ENCODE measurements around the gene UBXN11. TPM values are rescaled to one million over a fixed set of nuclear protein-coding genes. Genes with fewer than 3 reads are reported as not detected.
A peak's percentile ranks its signal among the peaks of the same experiment; 100 is the strongest.

UBXN11 gene
- total and polyA plus RNA-seq, 9 donors = 4.2 to 13.9 (median 10.2) TPM

GRCh38 chr1:26275580-26276431 is 30.6 kb downstream of the UBXN11 start:
- H3K36me3 ChIP-seq (ENCODE audit: control insufficient read depth, insufficient read depth, low read length) = peaks cover 46% of the 10 kb centered on the region
- H3K27me3 ChIP-seq (ENCODE audit: control insufficient read depth, insufficient read depth, low read length) = no peaks in the 10 kb centered on the region
- WGBS (ENCODE audit: insufficient coverage) = no CpG with 5 or more reads among the region's 3 CpGs
- DNase-seq = peak; percentile 93
- no peaks in the 10 kb centered on the region for H3K9me3 ChIP-seq (replicated peaks; ENCODE audit: control insufficient read depth, low read depth, low read length)
- H3K4me1 ChIP-seq (ENCODE audit: control insufficient read depth, insufficient read depth, low read length) = peaks cover 38% of the 10 kb centered on the region
- H3K4me3 ChIP-seq (ENCODE audit: low read length) = no peak overlapping the region
- H3K27ac ChIP-seq (ENCODE audit: low read length) = peak overlapping the region; percentile 72

- no peak overlapping the region for H3K4me3 ChIP-seq (ENCODE audit: low read length)
- H3K36me3 ChIP-seq (ENCODE audit: control insufficient read depth, insufficient read depth, low read length) = peaks cover 53% of the 10 kb centered on the region
- 43% methylated on average over 2 of the region's 11 CpGs for WGBS (ENCODE audit: insufficient coverage)
- no peaks in the 10 kb centered on the region for H3K9me3 ChIP-seq (replicated peaks; ENCODE audit: control insufficient read depth, low read depth, low read length)
- peaks cover 33% of the 10 kb centered on the region for H3K4me1 ChIP-seq (ENCODE audit: control insufficient read depth, insufficient read depth, low read length)
- no peak overlapping the region for H3K27ac ChIP-seq (ENCODE audit: low read length)
- H3K27me3 ChIP-seq (ENCODE audit: control insufficient read depth, insufficient read depth, low read length) = no peaks in the 10 kb centered on the region
- DNase-seq = no peak
These were observed 31.5 kb downstream of the UBXN11 start for GRCh38 chr1:26274801-26275425.

- Histone ChIP-seq H3K27ac (ENCODE audit: low read length) (no peak overlapping the region), H3K27me3 (ENCODE audit: control insufficient read depth, insufficient read depth, low read length) (no peaks in the 10 kb centered on the region), H3K4me1 (ENCODE audit: control insufficient read depth, insufficient read depth, low read length) (no peaks in the 10 kb centered on the region), H3K36me3 (ENCODE audit: control insufficient read depth, insufficient read depth, low read length) (peaks cover 57% of the 10 kb centered on the region), H3K9me3 (replicated peaks; ENCODE audit: control insufficient read depth, low read depth, low read length) (peaks cover 4% of the 10 kb centered on the region), H3K4me3 (ENCODE audit: low read length) (no peak overlapping the region)
- DNase-seq = no peak
- WGBS (ENCODE audit: insufficient coverage) = 100% methylated on average over 1 of the region's 4 CpGs
These were observed 37.3 kb downstream of the UBXN11 start for GRCh38 chr1:26269198-26269550.

GRCh38 chr1:26268290-26269197 is 37.9 kb downstream of the UBXN11 start:
- Histone ChIP-seq H3K9me3 (replicated peaks; ENCODE audit: control insufficient read depth, low read depth, low read length) (peaks cover 4% of the 10 kb centered on the region), H3K27me3 (ENCODE audit: control insufficient read depth, insufficient read depth, low read length) (no peaks in the 10 kb centered on the region), H3K4me3 (ENCODE audit: low read length) (no peak overlapping the region), H3K4me1 (ENCODE audit: control insufficient read depth, insufficient read depth, low read length) (no peaks in the 10 kb centered on the region), H3K36me3 (ENCODE audit: control insufficient read depth, insufficient read depth, low read length) (peaks cover 57% of the 10 kb centered on the region), H3K27ac (ENCODE audit: low read length) (no peak overlapping the region)
- no peak for DNase-seq
- WGBS (ENCODE audit: insufficient coverage) = 94% methylated on average over 9 of the region's 9 CpGs

- Histone ChIP-seq H3K4me3 (ENCODE audit: low read length) (no peak overlapping the region), H3K4me1 (ENCODE audit: control insufficient read depth, insufficient read depth, low read length) (no peaks in the 10 kb centered on the region), H3K27ac (ENCODE audit: low read length) (no peak overlapping the region), H3K27me3 (ENCODE audit: control insufficient read depth, insufficient read depth, low read length) (no peaks in the 10 kb centered on the region), H3K36me3 (ENCODE audit: control insufficient read depth, insufficient read depth, low read length) (peaks cover 41% of the 10 kb centered on the region), H3K9me3 (replicated peaks; ENCODE audit: control insufficient read depth, low read depth, low read length) (peaks cover 4% of the 10 kb centered on the region)
- DNase-seq = no peak
- WGBS (ENCODE audit: insufficient coverage) = no CpG with 5 or more reads among the region's 1 CpG
These were observed 41.0 kb downstream of the UBXN11 start for GRCh38 chr1:26265405-26265804.

GRCh38 chr1:26263212-26263611 is 43.2 kb downstream of the UBXN11 start:
- Histone ChIP-seq H3K27me3 (ENCODE audit: control insufficient read depth, insufficient read depth, low read length) (no peaks in the 10 kb centered on the region), H3K4me3 (ENCODE audit: low read length) (no peak overlapping the region), H3K36me3 (ENCODE audit: control insufficient read depth, insufficient read depth, low read length) (peaks cover 40% of the 10 kb centered on the region), H3K9me3 (replicated peaks; ENCODE audit: control insufficient read depth, low read depth, low read length) (no peaks in the 10 kb centered on the region), H3K27ac (ENCODE audit: low read length) (no peak overlapping the region), H3K4me1 (ENCODE audit: control insufficient read depth, insufficient read depth, low read length) (no peaks in the 10 kb centered on the region)
- DNase-seq = no peak
- 100% methylated on average over 5 of the region's 5 CpGs for WGBS (ENCODE audit: insufficient coverage)

- H3K4me1 ChIP-seq (ENCODE audit: control insufficient read depth, insufficient read depth, low read length) = no peaks in the 10 kb centered on the region
- H3K9me3 ChIP-seq (replicated peaks; ENCODE audit: control insufficient read depth, low read depth, low read length) = no peaks in the 10 kb centered on the region
- peaks cover 51% of the 10 kb centered on the region for H3K36me3 ChIP-seq (ENCODE audit: control insufficient read depth, insufficient read depth, low read length)
- no peaks in the 10 kb centered on the region for H3K27me3 ChIP-seq (ENCODE audit: control insufficient read depth, insufficient read depth, low read length)
- DNase-seq = peak; percentile 36
- WGBS (ENCODE audit: insufficient coverage) = 89% methylated on average over 5 of the region's 5 CpGs
- H3K4me3 ChIP-seq (ENCODE audit: low read length) = no peak overlapping the region
- no peak overlapping the region for H3K27ac ChIP-seq (ENCODE audit: low read length)
These were observed 46.9 kb downstream of the UBXN11 start for GRCh38 chr1:26259578-26259977.

GRCh38 chr1:26259005-26259404 is 47.4 kb downstream of the UBXN11 start:
- WGBS (ENCODE audit: insufficient coverage) = 100% methylated on average over 1 of the region's 2 CpGs
- Histone ChIP-seq H3K36me3 (ENCODE audit: control insufficient read depth, insufficient read depth, low read length) (peaks cover 50% of the 10 kb centered on the region), H3K27me3 (ENCODE audit: control insufficient read depth, insufficient read depth, low read length) (no peaks in the 10 kb centered on the region), H3K4me1 (ENCODE audit: control insufficient read depth, insufficient read depth, low read length) (no peaks in the 10 kb centered on the region), H3K4me3 (ENCODE audit: low read length) (no peak overlapping the region), H3K9me3 (replicated peaks; ENCODE audit: control insufficient read depth, low read depth, low read length) (no peaks in the 10 kb centered on the region), H3K27ac (ENCODE audit: low read length) (no peak overlapping the region)
- DNase-seq = no peak

- Histone ChIP-seq H3K4me3 (ENCODE audit: low read length) (no peak overlapping the region), H3K27me3 (ENCODE audit: control insufficient read depth, insufficient read depth, low read length) (no peaks in the 10 kb centered on the region), H3K4me1 (ENCODE audit: control insufficient read depth, insufficient read depth, low read length) (no peaks in the 10 kb centered on the region), H3K9me3 (replicated peaks; ENCODE audit: control insufficient read depth, low read depth, low read length) (no peaks in the 10 kb centered on the region), H3K36me3 (ENCODE audit: control insufficient read depth, insufficient read depth, low read length) (peaks cover 46% of the 10 kb centered on the region), H3K27ac (ENCODE audit: low read length) (no peak overlapping the region)
- 75% methylated on average over 1 of the region's 2 CpGs for WGBS (ENCODE audit: insufficient coverage)
- DNase-seq = no peak
These were observed 49.2 kb downstream of the UBXN11 start for GRCh38 chr1:26257222-26257621.

- Histone ChIP-seq H3K4me3 (ENCODE audit: low read length) (no peak overlapping the region), H3K36me3 (ENCODE audit: control insufficient read depth, insufficient read depth, low read length) (peaks cover 43% of the 10 kb centered on the region), H3K4me1 (ENCODE audit: control insufficient read depth, insufficient read depth, low read length) (no peaks in the 10 kb centered on the region), H3K9me3 (replicated peaks; ENCODE audit: control insufficient read depth, low read depth, low read length) (no peaks in the 10 kb centered on the region), H3K27ac (ENCODE audit: low read length) (no peak overlapping the region), H3K27me3 (ENCODE audit: control insufficient read depth, insufficient read depth, low read length) (no peaks in the 10 kb centered on the region)
- peak; percentile 29 for DNase-seq
- 80% methylated on average over 2 of the region's 3 CpGs for WGBS (ENCODE audit: insufficient coverage)
These were observed 52.0 kb downstream of the UBXN11 start for GRCh38 chr1:26254404-26254803.
